ENCODE data around the gene ENPEP. TPM values are rescaled to one million over a fixed set of nuclear protein-coding genes. Genes with fewer than 3 reads are reported as not detected.

Gene ENPEP
- total RNA-seq, 4 donors from 2014 or later = 2.0 to 6.6 (median 2.4) TPM

Small RNAs within 50 kb of the gene (small RNA-seq; reads per million reads assigned to genes)
- not detected for gene RF00494

Other genes with a start within 250 kb of the ENPEP start
- gene PITX2, start 146.9 kb downstream of the ENPEP start, total RNA-seq = not detected

Data from thyroid gland (tissue), 4 donors.